ENCODE data around the gene STYK1.
"Not testable (repeated sequence)": the region's sequence is repeated elsewhere in the genome, so short reads cannot be mapped to it uniquely, and the experiment has no call there.

The STYK1 gene

GRCh38 chr12:10572021-10572490 is 101.8 kb downstream of the STYK1 start:
- DNase-seq, result peak; percentile 52
- H4K91ac ChIP-seq (ENCODE audit: low read length), result not testable (repeated sequence)
- no CpG with 5 or more reads among the region's 3 CpGs for WGBS

GRCh38 chr12:10571141-10571540 is 102.7 kb downstream of the STYK1 start:
- H3K79me1 ChIP-seq (replicated peaks; ENCODE audit: low read length, poor library complexity, severe bottlenecking), result no peaks in the 10 kb centered on the region
- peak overlapping the region; percentile 62 for H3K27ac ChIP-seq (ENCODE audit: low read length, poor library complexity, severe bottlenecking)
- no peak overlapping the region for H3K4ac ChIP-seq (ENCODE audit: low read depth in 1 of 2, low read length in 2 of 2)
- H3K23ac ChIP-seq (ENCODE audit: low read length in 2 of 2), result no peak overlapping the region
- H3K18ac ChIP-seq (ENCODE audit: low read depth in 1 of 2, low read length in 2 of 2), result no peak overlapping the region
- no peak overlapping the region for H2BK12ac ChIP-seq (ENCODE audit: low read length in 2 of 2)
- no peak overlapping the region for H2AFZ ChIP-seq (ENCODE audit: low read depth, low read length)
- H2BK120ac ChIP-seq (ENCODE audit: low read depth, low read length), result no peak overlapping the region
- no peak overlapping the region for H3K14ac ChIP-seq (ENCODE audit: low read length in 2 of 2)
- no peaks in the 10 kb centered on the region for H3K27me3 ChIP-seq (ENCODE audit: control insufficient read depth in 1 of 2, insufficient read depth in 1 of 2, low read length in 2 of 2)
- no peak overlapping the region for H3K4me2 ChIP-seq (ENCODE audit: low read length, poor library complexity, severe bottlenecking)
- no peaks in the 10 kb centered on the region for H3K36me3 ChIP-seq (ENCODE audit: control insufficient read depth in 1 of 2, insufficient read depth in 2 of 2, low read depth in 1 of 2, low read length in 2 of 2)
- peak overlapping the region; percentile 44 for H2AK5ac ChIP-seq (ENCODE audit: low read length, severe bottlenecking)
- H3K9ac ChIP-seq (ENCODE audit: low read length), result no peak overlapping the region
- no peak overlapping the region for H2BK5ac ChIP-seq (ENCODE audit: low read depth, low read length, poor library complexity, severe bottlenecking)
- no peak for DNase-seq
- H2BK15ac ChIP-seq (ENCODE audit: low read depth, poor library complexity, severe bottlenecking), result no peak overlapping the region
- WGBS, result 69% methylated on average over 9 of the region's 11 CpGs
- H3K4me1 ChIP-seq (ENCODE audit: control insufficient read depth, insufficient read depth, low read depth, low read length), result peaks cover 2% of the 10 kb centered on the region
- H3K4me3 ChIP-seq (ENCODE audit: insufficient read depth in 1 of 2, low read depth in 1 of 2, low read length in 2 of 2), result no peak overlapping the region
- no peak overlapping the region for H4K91ac ChIP-seq (ENCODE audit: low read length)
- no peak overlapping the region for H4K8ac ChIP-seq (ENCODE audit: low read length)
- no peaks in the 10 kb centered on the region for H3K9me3 ChIP-seq (ENCODE audit: control insufficient read depth, low read length)

More at GRCh38 chr12:10572021-10572490, 101.8 kb downstream of the STYK1 start:
- H3K79me1 ChIP-seq (replicated peaks; ENCODE audit: low read length, poor library complexity, severe bottlenecking); H3K23ac ChIP-seq (ENCODE audit: low read length in 2 of 2); H2BK5ac ChIP-seq (ENCODE audit: low read depth, low read length, poor library complexity, severe bottlenecking); H4K8ac ChIP-seq (ENCODE audit: low read length); H3K4me3 ChIP-seq (ENCODE audit: insufficient read depth in 1 of 2, low read depth in 1 of 2, low read length in 2 of 2); H3K18ac ChIP-seq (ENCODE audit: low read depth in 1 of 2, low read length in 2 of 2); H3K36me3 ChIP-seq (ENCODE audit: control insufficient read depth in 1 of 2, insufficient read depth in 2 of 2, low read depth in 1 of 2, low read length in 2 of 2); H2BK12ac ChIP-seq (ENCODE audit: low read length in 2 of 2); H2BK120ac ChIP-seq (ENCODE audit: low read depth, low read length); H2AFZ ChIP-seq (ENCODE audit: low read depth, low read length); H3K9me3 ChIP-seq (ENCODE audit: control insufficient read depth, low read length); H3K9ac ChIP-seq (ENCODE audit: low read length); H3K4ac ChIP-seq (ENCODE audit: low read depth in 1 of 2, low read length in 2 of 2); H2AK5ac ChIP-seq (ENCODE audit: low read length, severe bottlenecking); H3K4me2 ChIP-seq (ENCODE audit: low read length, poor library complexity, severe bottlenecking); H3K14ac ChIP-seq (ENCODE audit: low read length in 2 of 2); H3K27me3 ChIP-seq (ENCODE audit: control insufficient read depth in 1 of 2, insufficient read depth in 1 of 2, low read length in 2 of 2); H2BK15ac ChIP-seq (ENCODE audit: low read depth, poor library complexity, severe bottlenecking); H3K4me1 ChIP-seq (ENCODE audit: control insufficient read depth, insufficient read depth, low read depth, low read length): not testable (repeated sequence)
- peak overlapping the region; percentile 84 for H3K27ac ChIP-seq (ENCODE audit: low read length, poor library complexity, severe bottlenecking)

All from mesenchymal stem cell (in vitro differentiated cells and primary cell).